GM21619 (cell line): Measurements from ENCODE around the gene C17orf67.
A peak's percentile ranks its signal among the peaks of the same experiment; 100 is the strongest.

Source experiments
- ATAC-seq: cut with Tn5 transposase; IDR thresholded peaks from one replicate; pipeline ENCODE4 v1.9.1; 2021; ENCODE audit not compliant: unreplicated experiment

Gene C17orf67

GRCh38 chr17:56834380-56835263 is 902 bp upstream of the C17orf67 start:
- ATAC-seq, result peak; percentile 30

DNA sequence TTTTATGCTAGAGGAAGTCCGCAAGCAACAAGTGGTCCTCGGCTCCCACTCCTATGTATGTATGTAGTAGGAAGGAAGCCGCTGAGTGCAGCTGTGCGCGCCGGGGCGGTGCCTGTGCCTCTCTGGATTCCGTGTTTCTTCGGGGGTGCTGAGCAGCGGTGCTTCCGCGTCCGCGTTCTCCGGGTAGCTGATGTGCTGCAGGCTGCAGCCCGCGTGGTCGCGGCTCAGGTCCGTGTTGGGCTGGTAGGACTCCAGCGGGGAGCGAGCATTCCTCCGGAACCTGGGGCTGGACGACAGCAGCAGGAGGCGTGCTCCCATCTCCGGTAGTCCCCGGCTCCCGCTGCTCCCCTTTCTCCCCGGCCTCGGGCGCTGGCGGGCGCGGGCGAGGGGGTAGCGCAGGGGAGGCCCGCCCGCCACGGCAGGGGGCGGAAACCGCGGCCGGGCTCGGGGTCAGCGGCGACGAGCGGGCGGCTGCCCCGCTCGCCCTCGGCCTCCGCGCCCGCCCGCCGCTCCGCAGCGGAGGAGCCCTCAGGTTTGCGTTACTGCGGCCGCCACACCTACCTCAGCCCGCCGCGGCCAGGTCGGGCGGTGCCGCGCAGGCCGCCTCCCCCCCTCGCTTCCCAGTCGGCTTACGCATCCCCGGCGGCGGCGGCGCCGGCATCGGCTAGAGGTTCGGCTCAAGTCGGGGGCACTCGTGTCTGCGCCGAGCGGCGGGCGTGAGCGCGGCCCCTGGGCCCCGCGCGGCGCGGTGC is 487 bp downstream of the C17orf67 start:
- ATAC-seq, result peak; percentile 39

DNA sequence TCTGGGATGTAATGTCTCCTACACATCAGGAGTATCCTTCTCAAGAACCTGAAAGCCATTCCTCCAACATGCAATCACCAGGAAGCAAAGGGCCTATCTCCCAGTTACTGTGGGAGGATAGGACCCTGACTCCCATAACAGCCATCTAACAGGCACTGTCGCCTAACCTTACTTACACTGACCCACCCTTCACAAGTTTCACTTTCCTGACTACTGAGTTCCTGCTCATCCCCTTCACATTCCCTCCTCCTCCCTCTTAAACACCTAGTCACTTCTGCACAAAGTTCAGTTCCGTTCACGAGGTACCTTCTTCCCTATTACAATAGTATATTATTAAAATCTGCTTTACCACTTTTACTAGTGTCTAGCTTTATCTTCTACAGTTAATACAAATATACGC is 1.3 kb downstream of the C17orf67 start:
- no peak for ATAC-seq

DNA sequence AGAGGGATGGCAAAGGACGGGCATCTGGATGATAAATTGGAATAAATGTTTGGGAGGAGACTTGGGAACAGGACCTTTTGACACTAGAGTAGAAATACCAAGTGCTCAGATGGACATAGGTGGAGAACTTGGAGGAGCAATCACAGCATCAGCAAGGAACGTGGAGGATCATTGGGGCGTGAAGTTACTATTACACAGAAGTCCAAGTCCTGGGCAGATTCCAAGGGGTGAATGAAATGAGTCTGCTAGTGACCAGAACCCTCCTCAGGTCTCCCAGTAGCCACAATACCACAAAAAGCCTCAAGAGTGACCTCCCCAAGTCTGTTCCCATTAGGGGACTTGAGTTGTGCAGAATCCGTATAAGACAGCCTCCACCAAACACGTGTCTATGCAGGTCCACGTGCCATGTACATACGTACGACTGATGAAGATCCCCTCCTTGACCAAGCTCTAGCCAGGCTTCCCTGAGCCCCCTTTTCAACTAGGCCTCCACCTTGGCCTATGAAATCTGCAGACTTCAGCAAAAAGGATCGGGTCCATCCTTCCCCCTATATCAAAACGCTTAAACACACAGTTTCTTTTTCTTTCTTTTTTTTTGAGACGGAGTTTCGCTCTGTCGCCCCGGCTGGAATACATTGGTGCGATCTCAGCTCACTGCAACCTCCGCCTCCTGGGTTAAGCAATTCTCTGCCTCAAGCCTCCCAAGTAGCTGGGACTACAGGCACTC is 2.2 kb downstream of the C17orf67 start:
- ATAC-seq, result no peak

- ATAC-seq, result no peak
These were observed 2.9 kb downstream of the C17orf67 start for GRCh38 chr17:56830726-56831368.

- ATAC-seq, result no peak
These were observed 6.9 kb downstream of the C17orf67 start for GRCh38 chr17:56826611-56827414.

DNA sequence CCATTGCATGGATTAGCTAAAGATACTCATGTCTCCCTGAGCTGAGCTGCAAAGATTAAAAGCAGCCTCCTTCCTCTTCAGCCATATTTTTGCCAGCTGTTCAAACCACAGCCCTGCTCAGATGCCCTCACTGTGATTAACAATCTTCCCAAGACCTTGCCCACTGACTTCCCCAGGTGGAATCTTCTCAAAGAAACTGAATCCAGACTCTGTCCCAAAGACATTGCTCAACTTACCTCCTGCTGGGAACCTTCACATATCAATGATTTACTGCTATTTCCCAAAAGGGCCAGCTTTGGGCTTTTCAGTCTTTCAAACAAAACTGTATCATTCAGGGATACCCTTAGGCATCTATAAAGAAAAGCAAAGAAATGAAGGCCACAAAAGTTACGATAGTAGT is 9.2 kb downstream of the C17orf67 start:
- ATAC-seq, result no peak

DNA sequence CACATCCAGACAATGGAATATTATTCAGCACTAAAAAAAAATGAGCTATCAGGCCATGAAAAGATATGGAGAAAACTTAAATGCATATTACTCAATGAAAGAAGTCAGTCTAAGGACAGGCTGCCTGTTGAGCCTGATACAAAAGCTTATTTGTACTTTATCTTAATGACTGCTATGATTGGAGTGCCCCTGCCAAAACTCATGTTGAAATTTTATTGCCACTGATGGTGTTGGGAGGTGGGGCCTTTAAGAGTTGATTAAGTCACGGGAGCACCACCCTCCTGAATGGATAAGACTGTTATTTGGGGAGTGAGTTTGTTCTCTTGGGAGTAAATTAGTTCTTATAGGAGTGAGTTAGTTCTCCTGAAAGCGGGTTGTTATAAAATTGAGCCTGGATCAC is 9.9 kb downstream of the C17orf67 start:
- no peak for ATAC-seq

DNA sequence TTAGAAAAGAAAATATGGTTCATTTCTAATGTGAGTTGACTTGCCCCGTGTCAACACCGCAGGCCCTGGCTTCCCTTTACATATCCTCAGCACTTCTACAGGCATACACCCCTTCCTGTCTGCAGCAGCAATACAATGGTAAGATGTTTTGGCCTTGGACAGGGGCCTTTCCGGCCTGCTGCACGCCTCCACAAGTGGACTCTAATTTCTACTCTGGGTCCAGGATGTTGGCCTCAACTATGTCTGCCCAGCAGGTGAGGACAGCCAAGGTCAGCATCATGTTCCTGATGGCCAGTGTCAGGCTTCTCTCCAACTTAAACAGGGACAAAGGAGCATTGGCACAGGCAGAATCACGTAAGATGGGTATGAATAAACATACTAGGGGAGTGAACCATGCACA is 11.0 kb downstream of the C17orf67 start:
- no peak for ATAC-seq

DNA sequence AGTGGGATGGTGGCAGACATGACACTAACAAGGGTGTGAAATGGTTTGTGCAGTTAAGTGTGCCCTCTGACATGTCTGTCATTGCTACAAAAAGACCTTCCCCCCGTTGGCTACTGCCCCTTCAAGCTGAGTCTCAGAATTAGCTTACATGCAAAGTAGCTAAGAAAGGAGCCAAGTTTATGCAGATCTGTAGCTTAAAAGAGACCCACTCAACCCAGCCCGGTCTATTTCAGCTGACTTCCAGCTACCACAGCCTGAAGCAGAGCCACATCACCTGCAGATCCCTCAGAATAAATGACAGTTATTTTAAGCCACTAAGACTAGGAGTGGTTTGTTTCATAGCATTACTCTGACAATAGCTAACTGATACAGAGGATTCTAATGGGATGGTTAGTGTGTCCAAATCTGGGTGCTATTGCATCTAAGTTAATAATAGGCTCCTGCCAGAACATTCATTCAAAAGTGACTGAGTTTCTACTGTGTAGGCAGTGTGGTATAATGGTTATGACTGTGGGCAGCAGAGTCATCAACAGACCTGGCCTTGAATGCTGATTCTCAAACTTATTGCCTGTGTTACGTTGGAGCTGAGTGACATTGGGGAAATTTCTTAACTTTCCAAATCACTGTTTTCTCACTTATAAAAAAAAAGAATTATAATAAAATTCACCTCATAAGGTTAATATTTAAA is 11.7 kb downstream of the C17orf67 start:
- no peak for ATAC-seq

DNA sequence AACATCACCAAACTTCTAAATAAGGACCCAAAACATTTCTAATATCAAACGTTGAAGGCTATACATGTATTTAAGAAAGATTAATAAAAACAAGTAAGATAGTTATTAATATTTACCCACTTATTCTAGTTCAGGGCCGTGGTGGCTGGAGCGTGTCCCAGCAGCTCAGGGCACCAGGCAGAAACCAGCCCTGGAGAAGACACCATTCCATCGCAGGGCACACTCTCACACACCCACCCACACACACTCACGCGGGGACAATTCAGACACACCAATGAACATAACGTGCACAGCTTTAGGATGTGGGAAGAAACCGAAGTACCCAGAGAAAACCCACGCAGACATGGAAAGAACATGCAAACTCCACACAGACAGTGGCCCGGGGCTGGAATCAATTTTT is 13.5 kb downstream of the C17orf67 start:
- no peak for ATAC-seq

- peak; percentile 80 for ATAC-seq
These were observed 14.1 kb downstream of the C17orf67 start for GRCh38 chr17:56819431-56820145.

GRCh38 chr17:56819030-56819429 is 14.7 kb downstream of the C17orf67 start:
- no peak for ATAC-seq

DNA sequence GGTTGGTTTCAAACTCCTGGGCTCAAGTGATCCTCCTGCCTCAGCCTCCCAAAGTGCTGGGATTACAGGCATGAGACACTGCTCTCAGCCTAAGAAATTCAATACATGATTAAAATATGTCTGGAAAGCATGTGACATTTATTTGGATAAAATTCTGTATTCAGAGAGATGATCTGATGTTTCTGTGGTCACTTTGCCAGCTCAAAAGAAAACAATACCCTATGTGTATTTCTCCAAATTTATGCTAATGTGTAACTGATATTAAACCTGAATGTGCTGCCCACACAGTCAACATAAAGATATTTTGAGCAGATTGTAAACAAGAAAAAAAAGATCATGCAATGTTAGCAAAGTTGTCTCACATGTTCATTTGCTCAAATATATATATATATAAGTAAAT is 16.7 kb downstream of the C17orf67 start:
- no peak for ATAC-seq

DNA sequence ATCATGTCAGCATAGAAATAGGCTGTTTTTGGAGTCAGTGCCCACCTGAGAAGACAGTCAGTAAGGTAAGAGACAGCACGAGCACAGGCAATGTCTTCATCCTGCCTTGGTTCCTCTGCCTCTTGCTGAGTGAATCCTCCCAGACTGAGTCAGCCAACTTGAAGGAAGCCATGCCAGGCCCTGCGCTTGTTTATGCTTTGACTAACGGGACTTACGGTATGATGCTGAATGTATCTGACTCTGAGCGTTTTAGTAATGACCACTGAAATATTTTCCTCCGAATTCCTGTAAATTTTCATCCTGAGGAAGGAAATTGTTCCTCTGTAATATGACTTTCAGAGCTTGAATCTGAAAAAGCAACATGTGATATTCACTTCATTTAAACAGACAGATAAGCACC is 18.0 kb downstream of the C17orf67 start:
- no peak for ATAC-seq

GRCh38 chr17:56812901-56813388 is 20.8 kb downstream of the C17orf67 start:
- no peak for ATAC-seq

- no peak for ATAC-seq
These were observed 22.6 kb downstream of the C17orf67 start for GRCh38 chr17:56810891-56811775.

- ATAC-seq, result no peak
These were observed 23.4 kb downstream of the C17orf67 start for GRCh38 chr17:56810343-56810742.
